Measurements from ENCODE around the gene NBPF11.
"Not testable (repeated sequence)": the region's sequence is repeated elsewhere in the genome, so short reads cannot be mapped to it uniquely, and the experiment has no call there.

- not testable (repeated sequence) for TF ChIP-seq CTCF (conservative IDR thresholded peaks at IDR 0.05; ENCODE audit: low read depth, low read length); EZH2 (IDR thresholded peaks at IDR 0.05; ENCODE audit: borderline replicate concordance, low read depth, low read length, poor library complexity, severe bottlenecking)
Measured at GRCh38 chr1:148178682-148179081, 26.6 kb upstream of the NBPF11 start.
